Endometrium (tissue), 2 donors: Measurements from ENCODE around the gene WNT9B.

ENCODE experiments used
- FAIRE-seq: peaks from 2 replicates; lab custom pipeline; 2012; peaks lifted over from hg19 to GRCh38; lab: Jason Lieb, UNC
- donor health status: control.
- donor health status: control.

WNT9B gene

DNA sequence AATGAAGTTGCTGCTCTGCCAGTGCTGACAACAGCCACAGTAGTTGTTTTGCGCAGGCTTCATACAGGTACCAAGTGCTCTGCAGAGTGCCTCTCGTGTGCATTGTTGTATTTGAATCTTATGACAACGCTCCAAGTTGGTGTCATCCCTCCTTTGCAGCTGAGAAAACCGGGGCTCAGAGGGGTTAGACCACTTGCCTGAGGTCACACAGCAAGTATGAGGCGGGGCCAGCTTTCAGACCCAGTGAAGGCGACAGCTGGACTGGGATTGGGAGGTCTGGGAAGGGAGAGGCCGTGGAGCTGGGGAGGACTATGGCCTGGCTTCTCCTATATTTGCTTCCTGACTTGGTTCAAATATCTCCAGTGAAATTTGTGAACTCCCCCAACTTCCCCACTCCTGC lies 33.2 kb downstream of the WNT9B start:
- no peak for FAIRE-seq

DNA sequence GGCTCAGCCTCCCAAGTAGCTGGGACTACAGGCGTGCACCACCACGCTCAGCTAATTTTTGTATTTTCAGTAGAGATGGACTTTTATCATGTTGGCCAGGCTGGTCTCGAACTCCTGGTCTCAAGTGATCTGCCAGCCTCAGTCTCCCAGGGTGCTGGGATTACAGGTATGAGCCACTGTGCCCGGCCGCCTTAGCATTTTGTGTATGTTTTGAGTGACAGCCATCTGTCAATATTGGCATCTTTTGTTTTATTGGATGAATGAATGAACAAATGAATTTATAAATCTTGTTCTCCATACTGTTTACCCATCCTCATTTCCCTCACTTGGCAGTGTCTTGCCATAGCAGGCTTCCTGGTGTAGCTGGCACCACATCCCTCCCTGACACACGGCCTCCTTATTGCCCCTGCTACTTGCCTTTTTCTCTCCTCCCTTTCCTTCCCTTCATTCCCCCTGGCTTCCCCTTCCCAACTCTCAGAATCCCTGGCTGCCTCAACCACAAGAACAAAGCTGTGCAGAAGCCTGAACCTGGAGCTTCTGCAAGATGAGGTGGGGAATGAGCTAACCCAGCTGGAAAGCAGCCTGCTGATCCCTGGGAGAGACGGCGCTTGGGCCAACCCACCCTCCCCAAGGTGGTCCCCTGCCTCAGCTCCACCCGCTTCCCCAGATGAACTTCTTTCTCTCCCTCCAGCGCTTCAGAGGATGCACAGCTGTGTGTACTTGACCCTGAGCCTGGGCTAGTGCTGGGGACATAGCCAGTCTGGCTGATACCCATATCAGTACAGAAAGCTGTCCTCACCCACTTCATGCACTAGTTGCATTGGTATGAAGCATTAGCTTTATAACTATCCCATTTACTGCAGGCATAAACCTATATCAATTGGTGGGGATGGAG lies 34.3 kb downstream of the WNT9B start:
- no peak for FAIRE-seq

DNA sequence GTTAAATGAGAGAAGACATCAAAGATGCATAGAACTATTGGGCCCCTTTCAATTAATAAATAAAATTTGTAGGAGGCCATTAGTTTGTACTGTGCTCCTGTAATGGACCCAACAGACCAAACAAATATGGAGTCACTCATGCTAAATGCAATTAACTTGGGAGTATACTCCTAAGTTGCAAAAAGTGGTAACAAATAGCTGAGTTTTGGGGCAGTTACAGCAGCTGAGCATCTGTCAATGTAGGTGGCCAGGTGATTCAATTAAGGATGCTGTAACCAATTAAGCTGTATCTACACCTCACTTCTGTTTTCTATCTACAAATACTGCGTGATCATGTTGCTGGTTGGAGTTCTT lies 34.9 kb downstream of the WNT9B start:
- no peak for FAIRE-seq

DNA sequence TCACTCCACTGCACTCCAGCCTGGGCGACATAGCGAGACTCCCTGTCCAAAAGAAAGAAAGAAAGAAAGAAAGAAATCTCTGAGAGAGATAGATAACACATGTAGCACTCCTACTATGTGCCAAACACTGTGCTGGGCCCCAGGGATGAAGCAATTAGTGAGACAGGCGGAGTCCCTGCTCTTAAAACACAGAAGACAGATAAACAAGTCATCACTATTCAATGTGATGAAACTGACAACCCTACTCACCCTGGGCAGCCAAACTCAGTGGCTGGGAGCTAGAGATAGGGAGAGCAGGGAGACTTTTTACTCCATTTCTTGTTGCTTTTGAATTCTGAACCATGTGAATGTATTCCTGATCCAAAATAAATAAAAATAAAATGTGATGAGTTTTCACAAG lies 36.3 kb downstream of the WNT9B start:
- FAIRE-seq, result no peak

DNA sequence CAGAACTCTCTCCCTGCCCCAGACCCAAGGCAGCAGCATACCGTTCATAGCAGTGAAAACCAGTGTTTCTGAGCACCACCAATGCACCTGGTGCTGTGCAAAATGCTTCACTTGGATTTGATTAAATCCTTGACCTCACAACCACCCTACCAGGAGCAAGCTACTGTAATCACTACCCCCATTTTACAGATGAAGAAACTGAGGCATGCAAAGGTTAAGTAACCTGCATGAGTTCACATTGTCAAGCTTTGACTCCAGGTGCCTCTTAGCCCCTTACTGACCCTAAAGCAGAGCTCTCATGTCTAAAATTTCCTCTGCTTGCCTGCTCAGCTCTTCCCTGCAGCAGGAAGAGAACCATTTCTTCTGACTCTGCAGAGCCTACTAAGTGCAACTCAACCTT lies 37.3 kb downstream of the WNT9B start:
- no peak for FAIRE-seq

DNA sequence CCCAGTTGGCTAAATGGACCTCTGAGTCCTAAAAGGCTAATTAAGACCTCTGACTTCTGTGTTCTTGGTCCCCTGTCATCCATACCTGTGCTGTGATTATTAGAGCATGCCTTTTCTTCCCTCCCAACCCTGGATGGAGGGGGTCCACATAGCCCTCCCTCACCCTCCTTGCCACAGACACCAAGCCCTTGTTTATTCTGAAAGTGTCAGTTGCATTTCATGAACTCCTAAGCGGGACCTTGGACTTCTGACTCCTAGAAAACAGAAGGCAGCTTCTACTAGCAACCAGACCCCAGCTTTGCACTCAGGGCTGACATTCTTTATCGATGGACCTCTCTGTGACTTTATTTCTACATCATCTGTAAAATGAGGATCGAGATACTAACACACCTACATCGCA lies 38.1 kb downstream of the WNT9B start:
- no peak for FAIRE-seq

DNA sequence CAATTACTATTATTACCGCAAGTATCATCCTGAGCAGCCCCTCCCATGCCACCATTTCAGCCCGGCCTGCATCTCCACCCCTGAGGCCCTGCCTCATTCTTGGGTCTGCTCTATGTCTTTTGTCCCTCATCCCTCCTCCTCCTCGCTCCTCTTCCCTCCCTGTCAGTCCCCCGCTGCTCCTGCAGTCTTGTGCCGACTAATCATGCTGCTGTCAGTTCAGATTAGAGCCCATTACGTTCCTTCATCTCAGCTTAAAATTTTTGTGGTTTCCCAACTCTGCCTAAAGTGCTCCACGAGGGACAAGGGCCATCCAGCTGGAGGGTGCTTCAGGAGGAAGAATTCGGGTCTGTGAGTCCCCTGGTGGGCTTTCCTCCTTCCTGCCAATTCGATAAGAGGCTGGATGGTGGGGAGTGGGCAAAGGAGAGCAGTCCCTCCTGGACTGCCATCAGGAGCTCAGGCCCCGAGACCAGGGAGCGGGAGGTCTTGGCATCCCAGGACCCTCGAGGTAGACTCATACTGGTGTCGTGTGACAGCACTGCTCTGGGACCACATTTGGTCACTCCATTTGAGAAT lies 38.7 kb downstream of the WNT9B start:
- FAIRE-seq, result no peak

DNA sequence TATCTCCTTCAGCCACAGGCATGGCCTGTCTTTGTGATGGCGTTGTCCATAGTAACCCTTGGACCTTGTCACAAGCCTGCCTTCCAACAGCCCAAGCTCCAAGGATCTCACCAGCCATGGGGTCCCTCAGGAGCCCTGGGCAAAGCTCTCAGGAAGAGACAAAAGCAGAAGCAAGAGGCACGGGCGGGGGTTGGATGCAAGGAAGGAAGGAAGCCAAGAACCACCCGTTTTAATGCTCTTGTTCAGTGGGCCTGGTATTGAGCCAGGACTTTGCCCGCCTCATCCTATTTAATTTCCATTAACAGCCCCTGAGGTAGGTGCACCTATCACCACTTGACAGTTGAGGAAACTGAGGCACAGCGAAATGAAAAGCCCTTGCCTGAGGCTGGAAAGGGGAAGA lies 39.3 kb downstream of the WNT9B start:
- FAIRE-seq, result no peak

DNA sequence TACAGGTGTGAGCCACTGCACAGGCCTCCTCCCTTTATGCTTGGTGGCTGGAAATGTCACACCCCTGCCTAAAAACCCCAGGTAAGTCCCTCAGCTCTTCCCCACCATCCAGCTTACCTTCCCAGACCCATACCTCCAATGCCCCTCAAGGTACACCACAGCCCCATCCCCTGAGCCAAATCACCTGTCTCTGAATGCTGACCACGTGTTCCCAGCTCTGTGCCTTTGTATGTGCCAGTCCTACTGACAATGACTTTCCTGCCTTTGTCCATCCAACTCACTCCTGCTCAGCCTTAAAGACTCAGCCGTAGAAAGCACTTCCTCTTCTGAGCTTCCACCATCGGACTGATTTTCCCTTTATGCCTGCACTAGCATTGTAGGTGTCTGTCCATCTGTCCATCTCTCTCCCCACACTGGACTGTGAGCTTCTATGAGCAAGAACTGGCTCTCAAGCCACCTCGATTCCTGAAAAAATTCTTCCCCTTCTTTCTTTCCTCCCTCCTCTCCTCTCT lies 40.9 kb downstream of the WNT9B start:
- no peak for FAIRE-seq

DNA sequence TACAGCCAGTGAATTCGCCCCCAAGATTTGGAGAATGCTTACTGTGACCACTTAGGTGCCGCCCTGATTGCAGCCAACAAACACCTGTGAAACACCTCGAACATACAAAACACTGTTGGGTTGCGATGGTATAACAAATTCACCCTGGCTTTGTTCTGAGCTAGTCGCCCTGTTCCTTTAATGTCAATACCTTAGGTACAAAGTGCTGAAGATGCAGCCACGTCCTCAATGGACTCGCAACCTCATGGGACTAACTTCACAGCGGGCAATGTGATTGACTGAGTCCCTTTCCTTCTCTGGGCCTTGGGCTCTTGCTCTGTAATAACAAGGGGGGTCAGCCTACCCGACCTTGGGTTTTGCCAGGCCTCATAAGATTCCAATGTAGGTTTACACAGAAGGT lies 42.6 kb downstream of the WNT9B start:
- FAIRE-seq, result no peak

DNA sequence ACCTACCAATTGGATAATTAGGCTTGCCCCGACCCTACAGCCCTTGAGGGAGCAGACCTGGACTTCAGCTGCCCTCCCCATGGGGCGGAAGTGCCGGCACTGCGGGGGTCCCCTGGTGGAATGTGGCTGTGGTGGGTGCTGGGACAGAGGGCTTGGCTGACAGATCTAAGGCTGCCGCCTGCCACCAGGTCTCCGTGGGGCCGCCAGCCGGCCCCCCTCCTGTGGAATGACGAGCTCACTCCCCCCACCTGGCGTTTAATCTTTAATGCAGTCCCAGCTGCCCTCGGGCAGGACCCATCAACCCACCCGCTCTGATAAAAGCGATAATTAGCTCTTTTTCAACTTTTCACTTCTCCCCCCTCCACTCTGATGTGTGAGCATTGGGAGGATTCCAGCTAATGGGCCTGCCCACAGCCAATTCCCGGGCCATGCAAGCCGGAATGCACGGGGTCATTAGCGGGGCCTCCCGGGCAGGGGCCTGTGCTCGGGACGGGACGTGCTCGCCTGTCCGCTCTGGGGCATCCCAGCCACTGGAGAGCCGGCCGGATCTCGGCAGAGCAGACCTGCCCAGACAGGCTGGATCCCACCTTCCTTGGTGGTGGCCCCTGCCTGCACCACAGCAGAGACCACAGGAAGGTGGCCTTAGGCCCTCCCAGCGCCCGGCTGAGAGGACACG lies 43.2 kb downstream of the WNT9B start:
- FAIRE-seq, result no peak

DNA sequence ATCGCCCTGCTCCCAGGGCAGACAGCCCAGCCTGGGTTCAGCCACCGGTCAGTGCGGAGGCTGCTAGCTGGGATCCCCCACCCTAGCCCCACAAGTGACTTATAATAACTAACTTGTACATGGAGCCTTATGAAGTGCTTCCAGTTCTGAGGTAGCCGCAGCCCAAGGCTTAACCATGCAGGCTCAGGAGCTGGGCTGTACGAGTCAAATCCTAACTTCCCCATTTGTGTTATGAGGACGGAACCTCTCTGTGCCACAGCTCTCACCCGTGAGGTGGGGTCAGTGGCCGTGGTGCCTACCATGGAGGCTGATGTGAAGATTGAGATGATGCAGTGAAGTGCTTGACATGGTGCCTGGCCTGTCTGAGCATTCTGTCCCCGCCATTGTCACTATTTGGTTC lies 43.8 kb downstream of the WNT9B start:
- FAIRE-seq, result no peak

DNA sequence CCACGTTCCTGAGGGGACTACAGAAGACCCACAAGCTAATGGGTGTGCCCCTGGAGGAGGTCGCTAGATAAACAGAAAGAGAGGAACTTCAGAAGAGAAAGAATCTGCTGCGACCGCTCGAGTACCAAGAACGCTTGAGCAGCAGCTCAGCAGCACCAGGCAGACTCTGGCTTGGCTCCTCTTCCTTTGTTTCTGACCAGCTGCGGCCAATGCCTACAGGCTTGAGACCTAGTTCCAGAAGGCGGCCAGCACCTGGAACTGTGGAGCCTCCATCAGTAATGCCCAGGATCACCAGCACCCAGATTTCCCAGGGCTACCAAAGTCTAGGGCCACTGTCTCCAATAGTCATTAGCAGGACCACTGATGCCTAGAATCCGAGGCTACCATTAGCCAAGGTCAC lies 45.6 kb downstream of the WNT9B start:
- no peak for FAIRE-seq

DNA sequence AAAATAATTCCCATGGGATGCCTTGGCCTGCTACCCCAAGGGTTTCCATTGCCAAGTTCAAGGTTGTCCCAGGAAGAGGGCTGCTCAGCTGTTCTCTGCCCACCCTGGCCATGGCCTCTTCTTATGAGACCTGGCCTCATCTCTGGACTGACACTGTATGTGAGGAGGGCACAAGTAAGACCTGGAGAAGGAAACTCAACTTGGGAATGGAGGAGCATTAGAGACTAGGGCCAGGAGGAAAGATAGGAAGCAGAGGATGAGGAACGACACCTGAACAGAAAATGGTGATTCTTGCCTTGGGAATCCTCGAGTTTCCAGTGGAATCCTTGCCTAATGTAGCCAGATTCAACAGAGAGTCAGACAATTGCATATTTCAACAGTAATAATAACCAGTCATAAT lies 47.0 kb downstream of the WNT9B start:
- no peak for FAIRE-seq

DNA sequence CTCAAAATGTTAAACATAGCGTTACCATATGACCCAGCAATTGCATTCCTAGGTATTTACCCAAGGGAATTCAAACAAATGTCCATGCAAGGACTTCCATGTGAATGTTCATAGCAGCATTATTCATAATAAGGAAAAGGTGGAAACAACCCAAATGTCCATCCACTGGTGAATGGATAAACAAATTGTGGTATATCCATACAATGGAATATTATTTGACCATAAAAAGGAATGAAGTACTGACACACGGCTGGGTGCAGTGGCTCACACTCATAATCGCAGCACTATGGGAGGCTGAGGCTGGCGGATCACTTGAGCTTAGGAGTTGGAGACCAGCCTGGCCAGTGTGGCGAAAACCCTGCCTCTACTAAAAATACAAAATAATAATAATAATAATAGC lies 47.5 kb downstream of the WNT9B start:
- FAIRE-seq, result no peak

DNA sequence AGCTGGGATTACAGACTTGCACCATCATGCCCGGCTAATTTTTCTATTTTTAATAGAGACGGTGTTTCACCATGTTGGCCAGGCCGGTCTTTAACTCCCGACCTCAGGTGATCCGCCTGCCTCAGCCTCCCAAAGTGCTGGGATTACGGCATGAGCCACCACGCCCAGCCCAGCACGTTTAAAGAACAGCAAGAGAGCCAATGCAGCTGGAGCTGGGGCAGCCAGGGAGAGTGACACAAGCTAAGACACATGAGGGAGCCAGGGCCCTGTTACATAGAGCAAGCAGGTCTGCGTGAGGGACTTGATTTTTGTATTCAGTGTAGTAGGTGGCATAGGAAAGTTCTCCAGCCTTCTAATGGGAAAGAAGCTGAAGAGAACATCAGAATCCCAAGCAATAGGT lies 49.9 kb downstream of the WNT9B start:
- no peak for FAIRE-seq

DNA sequence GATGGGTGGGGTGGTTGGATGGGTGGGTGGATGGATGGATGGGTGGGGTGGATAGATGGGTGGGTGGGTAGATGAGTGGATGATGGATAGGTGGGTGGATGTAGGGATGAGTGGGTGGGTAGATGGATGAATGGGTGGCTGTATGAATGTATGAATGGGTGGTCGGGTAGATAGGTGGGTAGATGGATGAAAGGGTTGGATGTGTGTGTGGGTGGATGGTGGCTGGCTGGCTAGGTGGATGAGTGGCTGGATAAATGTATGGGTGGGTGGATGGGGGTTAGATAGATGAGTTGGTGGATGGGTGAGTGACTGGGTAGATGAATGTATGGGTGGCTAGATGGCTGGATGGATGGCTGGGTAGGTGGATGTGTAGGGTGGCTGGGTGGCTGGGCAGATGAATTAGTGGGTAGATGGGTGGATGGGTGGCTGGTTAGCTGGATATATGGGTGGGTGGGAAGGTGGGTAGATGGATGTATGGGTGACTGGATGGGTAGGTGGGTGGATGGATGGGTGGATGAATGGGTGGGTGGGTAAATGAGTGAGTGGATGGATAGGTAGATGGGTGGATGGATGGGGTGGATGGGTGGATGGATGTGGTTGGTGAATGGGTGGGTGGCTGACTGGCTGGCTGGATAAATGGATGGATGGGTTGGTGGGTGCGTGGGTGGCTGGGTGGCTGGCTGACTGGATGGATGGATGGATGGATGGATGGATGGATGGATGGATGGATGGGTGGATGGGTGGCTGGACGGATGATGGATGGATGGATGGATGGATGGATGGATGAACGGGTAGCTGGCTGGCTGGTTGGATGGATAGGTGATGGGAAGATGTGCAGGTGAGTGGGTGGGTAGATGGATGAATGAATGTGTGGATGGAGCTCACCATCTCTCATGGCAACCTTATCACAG lies 52.6 kb downstream of the WNT9B start:
- FAIRE-seq, result no peak

DNA sequence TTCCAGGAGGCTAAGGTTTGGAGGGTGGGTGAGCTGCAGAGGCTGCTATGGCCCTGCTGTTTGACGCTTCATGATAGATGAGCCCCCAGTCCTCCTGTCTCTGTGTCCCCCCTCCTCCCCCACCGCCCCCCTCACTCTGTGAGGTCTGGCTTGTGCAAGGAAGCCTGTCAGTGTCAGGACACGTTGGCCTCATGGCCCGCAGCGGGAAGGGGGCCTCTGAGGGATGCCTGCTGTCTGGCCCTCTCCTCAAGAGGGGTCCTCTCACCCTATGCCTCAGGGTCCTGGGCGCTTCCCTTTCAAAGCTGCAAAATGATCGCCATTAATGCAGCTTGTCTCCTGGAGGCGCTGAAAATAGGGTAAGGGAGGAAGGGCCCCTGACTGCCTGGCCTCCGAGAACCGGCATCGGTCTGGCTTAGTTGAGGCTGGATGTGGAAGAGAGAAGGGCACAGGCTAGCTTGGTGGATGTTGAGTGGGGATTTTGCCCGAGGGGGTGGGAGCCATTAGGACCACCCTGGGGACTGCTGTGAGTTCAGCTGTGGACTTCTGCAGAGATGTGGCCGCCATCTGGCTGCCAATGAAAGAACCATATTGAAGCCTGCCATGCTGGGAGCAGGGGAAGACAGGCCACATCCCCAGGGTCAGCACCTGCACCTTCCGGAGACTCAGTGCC lies 56.8 kb downstream of the WNT9B start:
- no peak for FAIRE-seq

DNA sequence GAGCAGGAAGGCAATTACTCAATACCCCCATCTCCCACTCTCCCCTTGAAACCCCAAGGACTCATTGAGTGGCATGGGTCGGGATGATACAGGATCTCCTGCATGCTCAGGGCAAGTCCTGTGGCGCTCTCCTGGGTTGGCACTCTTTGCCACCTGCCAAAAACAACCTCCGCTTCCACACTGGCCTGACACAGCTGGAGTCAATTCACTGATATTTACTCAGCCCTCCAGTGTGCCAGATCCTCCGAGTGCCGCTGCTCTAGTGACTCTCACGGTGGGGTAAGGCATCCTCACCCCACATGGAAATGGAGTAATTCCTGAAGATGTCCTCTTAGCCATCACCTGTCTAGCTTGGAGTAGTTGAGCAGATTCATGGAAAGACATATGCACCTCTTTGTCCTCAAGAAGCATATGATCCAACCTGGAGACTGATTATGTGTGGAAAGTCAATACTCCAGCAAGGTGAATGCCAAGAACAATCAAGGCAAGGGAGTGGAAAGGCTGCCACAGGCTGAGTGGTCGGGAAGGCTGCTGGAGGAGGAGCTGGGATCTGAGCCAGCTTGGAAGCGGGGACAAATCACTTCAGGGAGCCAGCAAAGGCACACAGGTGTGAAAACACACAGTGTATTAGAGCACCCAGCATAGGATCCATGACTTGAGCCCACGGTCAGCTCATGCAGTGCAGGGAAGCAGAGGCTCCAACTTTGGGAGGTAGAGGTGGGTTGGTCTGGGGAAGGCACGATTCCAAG lies 59.0 kb downstream of the WNT9B start:
- FAIRE-seq, result no peak

DNA sequence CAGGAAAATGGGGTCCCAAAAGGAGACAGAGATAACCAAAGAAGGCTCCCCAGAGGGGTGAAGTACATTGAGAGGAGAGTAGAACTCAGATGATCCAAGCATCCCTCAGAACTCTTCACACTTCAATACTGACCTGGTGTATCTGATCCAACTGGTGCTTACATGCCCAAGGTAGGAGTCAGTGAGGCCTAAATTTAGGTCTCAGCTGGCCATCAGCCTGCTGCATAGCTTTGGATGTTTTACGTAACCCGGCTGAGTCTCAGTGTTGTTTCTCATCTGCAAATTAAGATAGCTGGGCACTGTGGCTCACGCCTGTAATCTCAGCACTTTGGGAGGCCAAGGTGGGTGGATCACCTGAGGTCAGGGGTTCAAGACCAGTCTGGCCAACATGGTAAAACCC lies 59.9 kb downstream of the WNT9B start:
- FAIRE-seq, result no peak

DNA sequence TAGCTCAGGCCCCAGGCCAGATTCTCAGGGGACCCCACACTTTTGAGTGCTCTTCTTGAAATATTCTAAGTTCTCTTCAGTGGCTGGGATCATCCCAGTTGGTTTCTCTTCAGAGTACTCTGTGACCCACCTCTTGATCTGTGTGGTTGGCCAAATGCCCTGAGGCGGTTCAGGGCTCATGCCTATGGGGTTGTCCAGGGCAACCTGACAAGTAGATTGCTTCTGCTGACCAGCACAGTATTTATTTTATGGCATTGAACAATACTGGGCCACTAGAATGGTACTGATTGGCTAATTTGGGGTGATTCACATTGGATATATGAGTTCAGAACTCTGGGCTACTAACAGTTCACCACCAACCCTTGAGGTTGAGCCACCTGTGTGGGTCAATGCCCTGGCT lies 64.2 kb downstream of the WNT9B start:
- FAIRE-seq, result no peak
